Liver (tissue), 9 donors: ENCODE data around the gene CSNK1G1. TPM values are rescaled to one million over a fixed set of nuclear protein-coding genes. Genes with fewer than 3 reads are reported as not detected.

Experiments used
- DNase-seq: peaks from one replicate; pipeline ENCODE4 v3.0.0-alpha.2; 2017; ENCODE audit warnings: low spot score
- H3K27ac ChIP-seq, 2 donors: one replicate each; pipeline ENCODE4 v1.7.0; 2013; ENCODE audit warnings: inconsistent platforms in 2 of 2, low read length in 2 of 2, control low read depth in 1 of 2, low read depth in 1 of 2, mild to moderate bottlenecking in 1 of 2
- H3K27me3 ChIP-seq, 4 donors: one replicate each; pipeline versions ENCODE4 v1.6.1 to v1.7.0; 2013; ENCODE audit warnings: low read length in 3 of 4, inconsistent platforms in 1 of 4, mild to moderate bottlenecking in 1 of 4, moderate library complexity in 1 of 4; ENCODE audit not compliant: control insufficient read depth in 4 of 4, insufficient read depth in 4 of 4
- H3K36me3 ChIP-seq, 4 donors: one replicate each; pipeline versions ENCODE4 v1.6.1 to v1.7.0; 2013; ENCODE audit warnings: low read length in 3 of 4, mild to moderate bottlenecking in 3 of 4, low read depth in 1 of 4, moderate library complexity in 1 of 4; ENCODE audit not compliant: control insufficient read depth in 4 of 4, insufficient read depth in 3 of 4
- H3K4me1 ChIP-seq, 4 donors: one replicate each; pipeline versions ENCODE4 v1.6.1 to v1.7.0; 2013; ENCODE audit warnings: low read length in 3 of 4, mild to moderate bottlenecking in 3 of 4, moderate library complexity in 1 of 4; ENCODE audit not compliant: control insufficient read depth in 4 of 4, insufficient read depth in 4 of 4
- H3K4me3 ChIP-seq, 3 donors: one replicate each; pipeline versions ENCODE4 v1.6.1 to v1.7.0; 2013; ENCODE audit warnings: low read length in 3 of 3, control low read depth in 1 of 3, low read depth in 1 of 3, mild to moderate bottlenecking in 1 of 3
- H3K9ac ChIP-seq, 2 donors: one replicate each; pipeline ENCODE4 v1.7.0; 2013; ENCODE audit warnings: low read length in 2 of 2, mild to moderate bottlenecking in 2 of 2, moderate library complexity in 2 of 2, control low read depth in 1 of 2, low read depth in 1 of 2
- H3K9me3 ChIP-seq, 4 donors: one replicate each; pipeline versions ENCODE4 v1.6.1 to v1.7.0; 2013; ENCODE audit warnings: low read length in 3 of 4; ENCODE audit not compliant: control insufficient read depth in 4 of 4
- ATF3 ChIP-seq: IDR thresholded peaks from 2 replicates; pipeline ENCODE4 v1.6.1; 2016; ENCODE audit warnings: antibody characterized with exemption
- CTCF ChIP-seq: fragments of 150-350 bp; IDR thresholded peaks from 2 replicates; pipeline ENCODE4 v1.5.1; 2017; ENCODE audit warnings: improper control_type of control experiment, low read depth, low read length; ENCODE audit not compliant: missing input control
- EGR1 ChIP-seq, 2 donors: IDR thresholded peaks; 2 replicates each; pipeline ENCODE4 v1.6.1; 2016 to 2018; ENCODE audit warnings: antibody characterized with exemption in 2 of 2, low read depth in 2 of 2
- FOXA1 ChIP-seq: IDR thresholded peaks from 2 replicates; pipeline ENCODE4 v1.6.1; 2016; ENCODE audit warnings: antibody characterized with exemption
- FOXA2 ChIP-seq: IDR thresholded peaks from 2 replicates; pipeline ENCODE4 v1.6.1; 2016; ENCODE audit warnings: antibody characterized with exemption
- GABPA ChIP-seq, 2 donors: IDR thresholded peaks in 1 of 2; conservative IDR thresholded peaks in 1 of 2; 2 replicates each; pipeline ENCODE4 v1.6.1; 2016; ENCODE audit warnings: antibody characterized with exemption in 2 of 2, mild to moderate bottlenecking in 1 of 2, moderate library complexity in 1 of 2
- HNF4A ChIP-seq, 2 donors: conservative IDR thresholded peaks; 2 replicates each; pipeline ENCODE4 v1.6.1; 2016; ENCODE audit warnings: antibody characterized with exemption in 2 of 2, mild to moderate bottlenecking in 2 of 2
- HNF4G ChIP-seq: IDR thresholded peaks from 2 replicates; pipeline ENCODE4 v1.6.1; 2016; ENCODE audit warnings: antibody characterized with exemption
- JUND ChIP-seq, 2 donors: IDR thresholded peaks; 2 replicates each; pipeline ENCODE4 v1.6.1; 2016; ENCODE audit warnings: antibody characterized with exemption in 2 of 2
- MAX ChIP-seq: IDR thresholded peaks from 2 replicates; pipeline ENCODE4 v1.6.1; 2016; ENCODE audit warnings: antibody characterized with exemption
- NR2F2 ChIP-seq: IDR thresholded peaks from 2 replicates; pipeline ENCODE4 v1.6.1; 2016; ENCODE audit warnings: antibody characterized with exemption
- RAD21 ChIP-seq, 2 donors: IDR thresholded peaks; 2 replicates each; pipeline ENCODE4 v1.6.1; 2016; ENCODE audit warnings: antibody characterized with exemption in 2 of 2, mild to moderate bottlenecking in 2 of 2
- REST ChIP-seq: IDR thresholded peaks from 2 replicates; pipeline ENCODE4 v1.6.1; 2016; ENCODE audit warnings: antibody characterized with exemption, mild to moderate bottlenecking
- RXRA ChIP-seq, 2 donors: IDR thresholded peaks; 2 replicates each; pipeline ENCODE4 v1.6.1; 2017 to 2018; ENCODE audit warnings: antibody characterized with exemption in 2 of 2, mild to moderate bottlenecking in 1 of 2
- SP1 ChIP-seq: IDR thresholded peaks from 2 replicates; pipeline ENCODE4 v1.6.1; 2018; ENCODE audit warnings: antibody characterized with exemption, mild to moderate bottlenecking
- TAF1 ChIP-seq: conservative IDR thresholded peaks from 2 replicates; pipeline ENCODE4 v1.6.1; 2016; ENCODE audit warnings: antibody characterized with exemption, mild to moderate bottlenecking
- YY1 ChIP-seq: IDR thresholded peaks from 2 replicates; pipeline ENCODE4 v1.6.1; 2016; ENCODE audit warnings: antibody characterized with exemption, mild to moderate bottlenecking
- ZBTB33 ChIP-seq: IDR thresholded peaks from 2 replicates; pipeline ENCODE4 v1.6.1; 2016; ENCODE audit warnings: antibody characterized with exemption
- WGBS: extraction: QIAGEN DNeasy Blood & Tissue Kit; methylation state at CpG from one replicate; pipeline ENCODE4 v1.1.7; 2013; 5-methylcytosine and 5-hydroxymethylcytosine counted together
- polyA plus RNA-seq, 2 donors: library from polyadenylated mRNA; stranded (reverse) in 1 of 2; unstranded in 1 of 2; fragments of 200-250 nt in 1 of 2; fragments of >200 nt in 1 of 2; fragmentation: Nextera tagmentation in 1 of 2; extraction: Ambion mirVana in 1 of 2; gene quantifications; one replicate each; pipeline versions ENCODE4 v1.2.1 to v1.2.3, GENCODE V29; 2013 to 2015
- total RNA-seq, 2 donors: library from RNA; depleted of rRNA; stranded (reverse); fragments of >200 nt; gene quantifications; one replicate each; pipeline ENCODE4 v1.2.3, GENCODE V29; 2014
- donor health status: healthy.
- donor health status: healthy.
- donor health status: healthy.
- donor health status: healthy.
- donor health status: healthy.

The CSNK1G1 gene
- total and polyA plus RNA-seq, 4 donors, result 1.7 to 9.1 (median 5.8) TPM

GRCh38 chr15:64155802-64156651 lies 199.9 kb downstream of the CSNK1G1 start:
- H3K27me3 ChIP-seq, result no peaks in the 10 kb centered on the region
- TF ChIP-seq EGR1 (IDR thresholded peaks at IDR 0.05; ENCODE audit: low read depth in 2 of 2), result no peak
- no peak for TF ChIP-seq FOXA2
- TF ChIP-seq ZBTB33, result no peak
- TF ChIP-seq MAX, result no peak
- no peak for TF ChIP-seq FOXA1
- TF ChIP-seq GABPA (IDR thresholded peaks at IDR 0.05 in 1 of 2, conservative IDR thresholded peaks at IDR 0.05 in 1 of 2), result no peak
- no peak for TF ChIP-seq JUND (IDR thresholded peaks at IDR 0.05)
- no peak for TF ChIP-seq HNF4A (conservative IDR thresholded peaks at IDR 0.05)
- TF ChIP-seq RXRA (IDR thresholded peaks at IDR 0.05), result no peak
- TF ChIP-seq TAF1, result no peak
- TF ChIP-seq CTCF, result no peak
- no peak for TF ChIP-seq REST
- no peak for TF ChIP-seq RAD21 (IDR thresholded peaks at IDR 0.05)
- no peak for TF ChIP-seq ATF3
- TF ChIP-seq HNF4G, result no peak
- TF ChIP-seq YY1, result no peak
- no peak for TF ChIP-seq NR2F2
- TF ChIP-seq SP1, result no peak
- no peak for DNase-seq
- no peaks in the 10 kb centered on the region for H3K9me3 ChIP-seq
- no peak overlapping the region for H3K4me3 ChIP-seq
- H3K4me1 ChIP-seq, result peaks cover 14 to 42% (median 25%) of the 10 kb centered on the region in 4 donors
- no peak overlapping the region for H3K27ac ChIP-seq
- no peak overlapping the region for H3K9ac ChIP-seq
- 92% methylated on average over 15 of the region's 15 CpGs for WGBS
- H3K36me3 ChIP-seq, result peaks cover 20 to 57% (median 52%) of the 10 kb centered on the region in 4 donors
